Measurements from ENCODE around the gene POM121L2. TPM values are rescaled to one million over a fixed set of nuclear protein-coding genes. Genes with fewer than 3 reads are reported as not detected.

The POM121L2 gene
- polyA plus RNA-seq, 1 donor from 2014 or later = not detected

- TF ChIP-seq RAD21 (conservative IDR thresholded peaks at IDR 0.05) = no peak
- H4K20me1 ChIP-seq (ENCODE audit: insufficient read depth) = no peaks in the 10 kb centered on the region
- H3K9me2 ChIP-seq (ENCODE audit: insufficient read depth, low read length) = no peaks in the 10 kb centered on the region
- H3K4me2 ChIP-seq (ENCODE audit: low read length) = no peak overlapping the region
- H3K4me3 ChIP-seq (ENCODE audit: low read length) = no peak overlapping the region
- no peak overlapping the region for H2AFZ ChIP-seq (ENCODE audit: low read depth, low read length)
- H3K36me3 ChIP-seq (ENCODE audit: insufficient read depth, low read length) = no peaks in the 10 kb centered on the region
- peaks cover 21% of the 10 kb centered on the region for H3K9me3 ChIP-seq (ENCODE audit: low read length)
- no peaks in the 10 kb centered on the region for H3K79me2 ChIP-seq (replicated peaks; ENCODE audit: insufficient read depth, low read length)
- peaks cover 87% of the 10 kb centered on the region for H3K27me3 ChIP-seq (ENCODE audit: insufficient read depth, low read depth, low read length)
- no peaks in the 10 kb centered on the region for H3F3A ChIP-seq (ENCODE audit: insufficient read depth, low read length, poor library complexity, severe bottlenecking)
- no peak overlapping the region for H3K27ac ChIP-seq (ENCODE audit: low read length)
- H3K9ac ChIP-seq (ENCODE audit: low read length) = no peak overlapping the region
Measured at GRCh38 chr6:27287751-27288135, 24.3 kb downstream of the POM121L2 start.

GRCh38 chr6:27286141-27286540 is 25.9 kb downstream of the POM121L2 start:
- Histone ChIP-seq H3K4me2 (ENCODE audit: low read length) (no peak overlapping the region), H3K9ac (ENCODE audit: low read length) (no peak overlapping the region), H3K27me3 (ENCODE audit: insufficient read depth, low read depth, low read length) (peaks cover 82% of the 10 kb centered on the region), H3K27ac (ENCODE audit: low read length) (no peak overlapping the region), H2AFZ (ENCODE audit: low read depth, low read length) (no peak overlapping the region), H3K36me3 (ENCODE audit: insufficient read depth, low read length) (no peaks in the 10 kb centered on the region), H3F3A (ENCODE audit: insufficient read depth, low read length, poor library complexity, severe bottlenecking) (no peaks in the 10 kb centered on the region), H3K9me3 (ENCODE audit: low read length) (peaks cover 13% of the 10 kb centered on the region), H3K4me3 (ENCODE audit: low read length) (no peak overlapping the region), H4K20me1 (ENCODE audit: insufficient read depth) (no peaks in the 10 kb centered on the region), H3K79me2 (replicated peaks; ENCODE audit: insufficient read depth, low read length) (no peaks in the 10 kb centered on the region), H3K9me2 (ENCODE audit: insufficient read depth, low read length) (no peaks in the 10 kb centered on the region)
- no peak for TF ChIP-seq RAD21 (conservative IDR thresholded peaks at IDR 0.05)
- TF ChIP-seq SMC3 (conservative IDR thresholded peaks at IDR 0.05; ENCODE audit: poor library complexity) = no peak
- TF ChIP-seq TAF1 (IDR thresholded peaks at IDR 0.05; ENCODE audit: low read depth) = no peak
- no peak for TF ChIP-seq MXI1 (conservative IDR thresholded peaks at IDR 0.05; ENCODE audit: poor library complexity, severe bottlenecking)
- TF ChIP-seq EZH2 (IDR thresholded peaks at IDR 0.05; ENCODE audit: borderline replicate concordance, insufficient read depth, low read length, poor library complexity, severe bottlenecking) = no peak
- no peak for TF ChIP-seq POLR2AphosphoS5 (IDR thresholded peaks at IDR 0.05)
- TF ChIP-seq, protein P1, sequence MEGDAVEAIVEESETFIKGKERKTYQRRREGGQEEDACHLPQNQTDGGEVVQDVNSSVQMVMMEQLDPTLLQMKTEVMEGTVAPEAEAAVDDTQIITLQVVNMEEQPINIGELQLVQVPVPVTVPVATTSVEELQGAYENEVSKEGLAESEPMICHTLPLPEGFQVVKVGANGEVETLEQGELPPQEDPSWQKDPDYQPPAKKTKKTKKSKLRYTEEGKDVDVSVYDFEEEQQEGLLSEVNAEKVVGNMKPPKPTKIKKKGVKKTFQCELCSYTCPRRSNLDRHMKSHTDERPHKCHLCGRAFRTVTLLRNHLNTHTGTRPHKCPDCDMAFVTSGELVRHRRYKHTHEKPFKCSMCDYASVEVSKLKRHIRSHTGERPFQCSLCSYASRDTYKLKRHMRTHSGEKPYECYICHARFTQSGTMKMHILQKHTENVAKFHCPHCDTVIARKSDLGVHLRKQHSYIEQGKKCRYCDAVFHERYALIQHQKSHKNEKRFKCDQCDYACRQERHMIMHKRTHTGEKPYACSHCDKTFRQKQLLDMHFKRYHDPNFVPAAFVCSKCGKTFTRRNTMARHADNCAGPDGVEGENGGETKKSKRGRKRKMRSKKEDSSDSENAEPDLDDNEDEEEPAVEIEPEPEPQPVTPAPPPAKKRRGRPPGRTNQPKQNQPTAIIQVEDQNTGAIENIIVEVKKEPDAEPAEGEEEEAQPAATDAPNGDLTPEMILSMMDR (IDR thresholded peaks at IDR 0.05; ENCODE audit: poor library complexity, severe bottlenecking) = no peak
- TF ChIP-seq EP300 (conservative IDR thresholded peaks at IDR 0.05; ENCODE audit: poor library complexity, severe bottlenecking) = no peak
- TF ChIP-seq, protein P2, sequence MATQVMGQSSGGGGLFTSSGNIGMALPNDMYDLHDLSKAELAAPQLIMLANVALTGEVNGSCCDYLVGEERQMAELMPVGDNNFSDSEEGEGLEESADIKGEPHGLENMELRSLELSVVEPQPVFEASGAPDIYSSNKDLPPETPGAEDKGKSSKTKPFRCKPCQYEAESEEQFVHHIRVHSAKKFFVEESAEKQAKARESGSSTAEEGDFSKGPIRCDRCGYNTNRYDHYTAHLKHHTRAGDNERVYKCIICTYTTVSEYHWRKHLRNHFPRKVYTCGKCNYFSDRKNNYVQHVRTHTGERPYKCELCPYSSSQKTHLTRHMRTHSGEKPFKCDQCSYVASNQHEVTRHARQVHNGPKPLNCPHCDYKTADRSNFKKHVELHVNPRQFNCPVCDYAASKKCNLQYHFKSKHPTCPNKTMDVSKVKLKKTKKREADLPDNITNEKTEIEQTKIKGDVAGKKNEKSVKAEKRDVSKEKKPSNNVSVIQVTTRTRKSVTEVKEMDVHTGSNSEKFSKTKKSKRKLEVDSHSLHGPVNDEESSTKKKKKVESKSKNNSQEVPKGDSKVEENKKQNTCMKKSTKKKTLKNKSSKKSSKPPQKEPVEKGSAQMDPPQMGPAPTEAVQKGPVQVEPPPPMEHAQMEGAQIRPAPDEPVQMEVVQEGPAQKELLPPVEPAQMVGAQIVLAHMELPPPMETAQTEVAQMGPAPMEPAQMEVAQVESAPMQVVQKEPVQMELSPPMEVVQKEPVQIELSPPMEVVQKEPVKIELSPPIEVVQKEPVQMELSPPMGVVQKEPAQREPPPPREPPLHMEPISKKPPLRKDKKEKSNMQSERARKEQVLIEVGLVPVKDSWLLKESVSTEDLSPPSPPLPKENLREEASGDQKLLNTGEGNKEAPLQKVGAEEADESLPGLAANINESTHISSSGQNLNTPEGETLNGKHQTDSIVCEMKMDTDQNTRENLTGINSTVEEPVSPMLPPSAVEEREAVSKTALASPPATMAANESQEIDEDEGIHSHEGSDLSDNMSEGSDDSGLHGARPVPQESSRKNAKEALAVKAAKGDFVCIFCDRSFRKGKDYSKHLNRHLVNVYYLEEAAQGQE (IDR thresholded peaks at IDR 0.05; ENCODE audit: borderline replicate concordance) = no peak

- H3K27me3 ChIP-seq (ENCODE audit: insufficient read depth, low read depth, low read length) = peaks cover 77% of the 10 kb centered on the region
Measured at GRCh38 chr6:27283279-27283678, 28.8 kb downstream of the POM121L2 start.

More at GRCh38 chr6:27283279-27283678, 28.8 kb downstream of the POM121L2 start:
- Histone ChIP-seq H4K20me1 (ENCODE audit: insufficient read depth) (no peaks in the 10 kb centered on the region), H3F3A (ENCODE audit: insufficient read depth, low read length, poor library complexity, severe bottlenecking) (no peaks in the 10 kb centered on the region), H3K9me2 (ENCODE audit: insufficient read depth, low read length) (no peaks in the 10 kb centered on the region), H3K79me2 (replicated peaks; ENCODE audit: insufficient read depth, low read length) (no peaks in the 10 kb centered on the region), H2AFZ (ENCODE audit: low read depth, low read length) (no peak overlapping the region), H3K4me2 (ENCODE audit: low read length) (no peak overlapping the region), H3K36me3 (ENCODE audit: insufficient read depth, low read length) (no peaks in the 10 kb centered on the region), H3K27ac (ENCODE audit: low read length) (no peak overlapping the region), H3K4me3 (ENCODE audit: low read length) (no peak overlapping the region), H3K9ac (ENCODE audit: low read length) (no peak overlapping the region), H3K9me3 (ENCODE audit: low read length) (peaks cover 10% of the 10 kb centered on the region)
- TF ChIP-seq, protein P2 (IDR thresholded peaks at IDR 0.05; ENCODE audit: borderline replicate concordance) = no peak
- TF ChIP-seq MXI1 (conservative IDR thresholded peaks at IDR 0.05; ENCODE audit: poor library complexity, severe bottlenecking) (no peak), EP300 (conservative IDR thresholded peaks at IDR 0.05; ENCODE audit: poor library complexity, severe bottlenecking) (no peak), RAD21 (conservative IDR thresholded peaks at IDR 0.05) (no peak), TAF1 (IDR thresholded peaks at IDR 0.05; ENCODE audit: low read depth) (no peak), SMC3 (conservative IDR thresholded peaks at IDR 0.05; ENCODE audit: poor library complexity) (no peak), POLR2AphosphoS5 (IDR thresholded peaks at IDR 0.05) (no peak), EZH2 (IDR thresholded peaks at IDR 0.05; ENCODE audit: borderline replicate concordance, insufficient read depth, low read length, poor library complexity, severe bottlenecking) (no peak)
- TF ChIP-seq, protein P1 (IDR thresholded peaks at IDR 0.05; ENCODE audit: poor library complexity, severe bottlenecking) = no peak

Measured in neural cell (in vitro differentiated cells).